GM21390 (cell line): ENCODE results near the gene GPNMB.
A peak's percentile ranks its signal among the peaks of the same experiment; 100 is the strongest.
"Not testable (repeated sequence)": the region's sequence is repeated elsewhere in the genome, so short reads cannot be mapped to it uniquely, and the experiment has no call there.

ENCODE experiments used
- ATAC-seq: cut with Tn5 transposase; IDR thresholded peaks from one replicate; pipeline ENCODE4 v1.9.1; 2021; ENCODE audit not compliant: unreplicated experiment

Gene GPNMB

DNA sequence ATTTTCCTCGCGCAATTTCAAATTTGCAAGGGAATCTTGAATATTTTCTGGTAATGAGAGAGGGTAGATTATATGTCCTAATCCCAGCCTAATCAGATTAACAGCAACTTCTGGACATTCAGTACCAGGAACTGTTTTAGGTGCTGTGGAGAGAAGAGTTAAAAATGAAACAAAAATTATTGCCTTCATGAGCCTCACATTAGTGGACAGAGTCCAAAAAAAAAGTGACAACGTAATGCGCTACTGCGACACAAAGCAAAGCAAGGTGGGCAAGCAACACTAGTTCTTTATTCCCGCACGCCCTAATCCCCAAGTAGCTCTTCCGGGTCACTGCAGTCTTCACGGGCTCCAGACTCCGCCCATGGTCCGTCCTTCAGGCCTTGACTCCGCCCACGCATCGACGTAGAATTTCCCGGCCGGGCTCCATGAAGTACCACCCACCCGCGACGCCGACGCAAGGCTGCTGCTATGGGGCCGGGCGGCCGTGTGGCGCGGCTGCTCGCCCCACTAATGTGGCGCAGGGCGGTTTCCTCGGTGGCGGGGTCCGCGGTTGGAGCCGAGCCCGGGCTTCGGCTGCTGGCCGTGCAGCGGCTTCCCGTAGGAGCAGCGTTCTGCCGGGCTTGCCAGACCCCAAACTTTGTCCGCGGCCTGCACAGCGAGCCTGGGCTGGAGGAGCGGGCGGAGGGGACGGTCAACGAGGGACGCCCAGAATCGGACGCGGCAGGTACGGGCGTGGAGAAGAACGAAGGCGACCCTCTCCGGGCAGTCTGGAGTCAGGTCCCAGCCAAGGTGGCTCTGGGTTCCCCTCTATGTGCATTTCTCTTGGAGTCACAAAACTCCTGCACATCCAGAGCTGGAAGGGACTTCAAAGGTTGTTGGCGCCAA is 52.6 kb downstream of the GPNMB start, which contains the start of gene MALSU1:
TSS of gene MALSU1 (plus strand) at position 455 of the 885 bp plus-strand sequence. CDS start at position 469, 14 bp downstream.
- peak; percentile 99 for ATAC-seq

- peak; percentile 6 for ATAC-seq
Observed at GRCh38 chr7:23299770-23300300, 53.3 kb downstream of the GPNMB start.

DNA sequence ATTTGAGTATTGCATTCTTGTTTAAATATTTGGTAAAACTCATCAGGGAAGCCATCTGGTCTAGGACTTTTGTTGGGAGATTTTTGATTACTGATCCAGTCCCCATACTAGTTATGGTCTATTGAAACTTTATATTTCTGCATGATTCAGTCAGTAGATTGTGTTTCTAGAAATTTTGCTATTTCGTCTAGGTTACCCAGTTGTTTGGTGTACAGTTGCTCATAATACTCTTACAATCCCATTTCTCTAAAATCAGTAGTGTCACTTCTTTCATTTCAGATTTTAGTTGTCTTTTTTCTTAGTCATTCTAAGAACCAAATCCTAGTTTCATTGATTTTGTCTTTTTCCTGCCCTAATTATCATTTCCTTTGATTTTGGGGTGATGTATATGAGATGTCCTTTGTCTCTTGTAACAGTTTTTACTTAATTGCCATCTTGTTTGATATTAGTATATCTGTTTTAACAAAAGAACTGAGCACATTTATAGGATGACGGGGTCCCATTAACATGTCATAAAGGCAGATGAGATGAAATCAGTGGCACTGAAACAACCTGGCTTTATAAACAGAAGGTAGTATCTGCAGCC is 60.5 kb downstream of the GPNMB start:
- no peak for ATAC-seq

DNA sequence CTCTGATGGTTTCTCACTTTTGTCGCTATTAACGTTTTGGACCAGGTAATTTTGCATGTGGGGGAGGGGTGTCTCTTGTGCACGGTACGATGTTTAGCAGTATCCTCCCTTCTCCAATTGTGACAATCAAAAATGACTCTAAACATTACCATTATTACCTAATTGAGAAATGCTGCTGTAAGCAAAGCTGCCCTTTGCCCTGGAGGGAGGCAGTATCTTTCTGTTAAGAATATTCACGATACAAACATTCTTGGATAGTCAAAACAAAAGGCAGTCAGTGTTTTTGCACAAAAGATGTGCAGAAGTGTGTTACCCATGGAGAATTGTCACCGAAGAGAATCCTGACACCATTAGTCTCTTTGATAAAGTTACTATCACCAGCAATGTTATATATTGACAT is 62.2 kb downstream of the GPNMB start:
- no peak for ATAC-seq

DNA sequence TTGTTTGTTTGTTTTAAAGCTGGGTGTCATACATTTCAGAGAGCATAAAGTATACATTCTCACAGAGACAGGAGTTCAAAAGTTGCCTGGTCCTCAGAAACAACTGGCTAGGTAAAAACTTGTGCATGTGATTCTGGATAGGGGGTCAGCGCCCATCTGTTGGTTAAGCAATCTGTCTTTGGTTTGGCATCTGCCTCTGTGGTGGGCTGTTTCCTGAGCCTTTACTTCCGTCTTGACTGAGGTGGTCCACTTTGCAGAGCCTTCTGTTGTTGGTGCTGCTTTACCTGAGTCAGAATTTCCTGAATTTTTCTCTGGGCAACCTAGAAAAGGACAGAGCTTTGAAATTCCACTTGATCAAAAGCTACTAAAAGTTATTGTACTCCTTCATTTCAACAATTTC is 65.6 kb downstream of the GPNMB start:
- not testable (repeated sequence) for ATAC-seq

DNA sequence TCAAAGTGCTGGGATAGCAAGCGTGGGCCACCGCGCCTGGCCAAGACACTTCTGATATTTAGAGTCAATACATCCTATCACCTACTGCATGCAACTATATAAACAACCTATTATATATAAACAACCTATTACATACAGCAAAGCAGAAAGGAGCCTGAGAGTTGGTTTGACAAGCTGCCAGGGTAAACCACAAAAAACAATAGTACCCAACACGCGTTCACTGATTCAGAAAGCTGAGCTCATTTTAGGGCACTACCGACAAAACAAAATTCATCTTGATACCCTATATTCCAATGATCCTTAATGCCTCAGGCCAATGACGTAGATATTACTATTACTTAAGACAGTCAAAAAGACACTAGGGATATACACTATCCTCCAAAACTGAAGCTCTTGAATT is 68.8 kb downstream of the GPNMB start:
- ATAC-seq: no peak
